ENCODE data around the gene GULP1.

DNA sequence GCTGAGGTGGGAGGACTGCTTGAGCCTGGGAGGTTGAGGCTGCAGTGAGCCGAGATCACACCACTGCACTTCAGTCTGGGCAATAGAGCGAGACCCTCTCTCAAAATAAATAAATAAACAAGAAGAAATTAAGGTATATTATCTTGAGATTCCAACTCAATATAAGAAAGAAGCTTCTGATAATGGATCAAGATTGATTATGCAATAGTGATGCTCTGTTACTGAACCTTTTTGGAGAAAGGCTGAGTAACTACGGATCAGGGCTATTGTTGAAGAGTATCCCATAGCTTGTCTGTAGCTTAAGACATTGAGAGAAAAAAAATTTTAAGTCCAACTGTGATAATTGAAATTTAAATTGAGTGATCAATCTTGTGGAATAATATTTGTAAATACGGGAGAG is 17.7 kb downstream of the GULP1 start:
- TF ChIP-seq, protein P1, sequence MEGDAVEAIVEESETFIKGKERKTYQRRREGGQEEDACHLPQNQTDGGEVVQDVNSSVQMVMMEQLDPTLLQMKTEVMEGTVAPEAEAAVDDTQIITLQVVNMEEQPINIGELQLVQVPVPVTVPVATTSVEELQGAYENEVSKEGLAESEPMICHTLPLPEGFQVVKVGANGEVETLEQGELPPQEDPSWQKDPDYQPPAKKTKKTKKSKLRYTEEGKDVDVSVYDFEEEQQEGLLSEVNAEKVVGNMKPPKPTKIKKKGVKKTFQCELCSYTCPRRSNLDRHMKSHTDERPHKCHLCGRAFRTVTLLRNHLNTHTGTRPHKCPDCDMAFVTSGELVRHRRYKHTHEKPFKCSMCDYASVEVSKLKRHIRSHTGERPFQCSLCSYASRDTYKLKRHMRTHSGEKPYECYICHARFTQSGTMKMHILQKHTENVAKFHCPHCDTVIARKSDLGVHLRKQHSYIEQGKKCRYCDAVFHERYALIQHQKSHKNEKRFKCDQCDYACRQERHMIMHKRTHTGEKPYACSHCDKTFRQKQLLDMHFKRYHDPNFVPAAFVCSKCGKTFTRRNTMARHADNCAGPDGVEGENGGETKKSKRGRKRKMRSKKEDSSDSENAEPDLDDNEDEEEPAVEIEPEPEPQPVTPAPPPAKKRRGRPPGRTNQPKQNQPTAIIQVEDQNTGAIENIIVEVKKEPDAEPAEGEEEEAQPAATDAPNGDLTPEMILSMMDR (IDR thresholded peaks at IDR 0.05; ENCODE audit: borderline replicate concordance, extremely low read depth, low read length, poor library complexity, severe bottlenecking), result no peak
- TF ChIP-seq EZH2 (IDR thresholded peaks at IDR 0.05; ENCODE audit: borderline replicate concordance, low read depth, low read length, severe bottlenecking), result no peak

All from DND-41 (cell line).